NOMO-1 treated with dmso at 0.1 percent for 144 hours (cell line): ENCODE data around the gene PRR15.
"Not testable (repeated sequence)": the region's sequence is repeated elsewhere in the genome, so short reads cannot be mapped to it uniquely, and the experiment has no call there.

Source experiments
- DNase-seq: peaks from one replicate; lab custom pipeline; 2025; ENCODE audit not compliant: unreplicated experiment; lab: John Stamatoyannopoulos, UW

PRR15 gene

GRCh38 chr7:29563590-29564495 lies at the start of gene PRR15:
Gene PRR15 (plus strand): TSS chr7:29563835. CDS start chr7:29566330, 2,495 bp downstream.
- DNase-seq: no peak

- DNase-seq: no peak
These were observed 47.1 kb upstream of the PRR15 start for GRCh38 chr7:29516491-29516890.

GRCh38 chr7:29518616-29519015 lies 45.0 kb upstream of the PRR15 start:
- DNase-seq: no peak

GRCh38 chr7:29523728-29524127 lies 39.9 kb upstream of the PRR15 start:
- no peak for DNase-seq

GRCh38 chr7:29527505-29528108 lies 36.0 kb upstream of the PRR15 start:
- no peak for DNase-seq

- DNase-seq: not testable (repeated sequence)
These were observed 35.1 kb upstream of the PRR15 start for GRCh38 chr7:29528526-29528925.

- no peak for DNase-seq
These were observed 25.2 kb upstream of the PRR15 start for GRCh38 chr7:29538389-29538788.

GRCh38 chr7:29539471-29539870 lies 24.2 kb upstream of the PRR15 start:
- DNase-seq: no peak

GRCh38 chr7:29547421-29547820 lies 16.2 kb upstream of the PRR15 start:
- no peak for DNase-seq

- no peak for DNase-seq
These were observed 14.8 kb upstream of the PRR15 start for GRCh38 chr7:29548823-29549222.

- no peak for DNase-seq
These were observed 11.2 kb upstream of the PRR15 start for GRCh38 chr7:29552392-29552791.

- no peak for DNase-seq
These were observed 8.6 kb upstream of the PRR15 start for GRCh38 chr7:29555061-29555460.

GRCh38 chr7:29556405-29557195 lies 7.0 kb upstream of the PRR15 start:
- DNase-seq: no peak

- no peak for DNase-seq
These were observed 5.7 kb upstream of the PRR15 start for GRCh38 chr7:29557954-29558353.

GRCh38 chr7:29561271-29561670 lies 2.4 kb upstream of the PRR15 start:
- DNase-seq: no peak

- DNase-seq: no peak
These were observed 1.3 kb upstream of the PRR15 start for GRCh38 chr7:29562307-29562706.

- DNase-seq: no peak
These were observed 1.0 kb downstream of the PRR15 start for GRCh38 chr7:29564496-29565223.

- no peak for DNase-seq
These were observed 1.6 kb downstream of the PRR15 start for GRCh38 chr7:29565224-29565630.

GRCh38 chr7:29565634-29565981 lies 2.0 kb downstream of the PRR15 start:
- DNase-seq: no peak

- no peak for DNase-seq
These were observed 2.5 kb downstream of the PRR15 start for GRCh38 chr7:29565982-29566746.
